GM18861 (cell line): Measurements from ENCODE around the gene SLC26A1.
"Not testable (repeated sequence)": the region's sequence is repeated elsewhere in the genome, so short reads cannot be mapped to it uniquely, and the experiment has no call there.

Experiments used
- ATAC-seq: cut with Tn5 transposase; IDR thresholded peaks from one replicate; pipeline ENCODE4 v1.9.1; 2021; ENCODE audit not compliant: unreplicated experiment

SLC26A1 gene

GRCh38 chr4:955931-956381 is 37.2 kb downstream of the SLC26A1 start:
- no peak for ATAC-seq

DNA sequence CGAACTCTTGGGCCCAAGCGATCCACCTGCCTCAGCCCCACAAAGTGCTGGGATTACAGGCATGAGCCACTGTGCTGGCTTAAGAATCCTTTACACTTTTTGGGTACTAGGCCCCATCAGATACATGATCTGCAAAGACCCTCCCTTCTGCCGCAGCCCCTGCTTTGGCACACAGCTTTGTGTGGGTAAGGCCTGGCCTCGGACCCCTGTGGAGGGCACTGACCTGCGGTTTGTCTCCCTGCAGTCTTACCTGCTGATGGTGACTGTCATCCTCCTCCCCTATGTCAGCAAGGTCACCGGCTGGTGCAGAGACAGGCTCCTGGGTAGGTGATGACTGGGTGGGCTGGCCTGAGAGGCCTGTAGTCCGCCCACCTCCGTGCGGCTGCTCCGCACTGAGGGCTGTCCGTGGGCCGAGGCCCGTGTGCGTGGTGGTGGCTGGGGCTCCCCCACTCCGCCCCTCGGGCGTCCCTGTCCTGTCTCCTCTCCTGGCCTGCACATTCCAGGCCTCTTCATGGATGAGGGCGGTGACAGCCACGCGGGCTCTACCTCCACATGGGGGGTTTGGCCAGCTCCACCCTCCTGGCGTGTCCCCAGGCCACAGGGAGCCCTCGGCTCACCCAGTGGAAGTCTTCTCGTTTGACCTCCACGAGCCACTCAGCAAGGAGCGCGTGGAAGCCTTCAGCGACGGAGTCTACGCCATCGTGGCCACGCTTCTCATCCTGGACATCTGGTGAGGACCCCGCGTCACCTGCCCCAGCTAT is 37.9 kb downstream of the SLC26A1 start:
- no peak for ATAC-seq

GRCh38 chr4:954211-955020 is 38.8 kb downstream of the SLC26A1 start:
- no peak for ATAC-seq

DNA sequence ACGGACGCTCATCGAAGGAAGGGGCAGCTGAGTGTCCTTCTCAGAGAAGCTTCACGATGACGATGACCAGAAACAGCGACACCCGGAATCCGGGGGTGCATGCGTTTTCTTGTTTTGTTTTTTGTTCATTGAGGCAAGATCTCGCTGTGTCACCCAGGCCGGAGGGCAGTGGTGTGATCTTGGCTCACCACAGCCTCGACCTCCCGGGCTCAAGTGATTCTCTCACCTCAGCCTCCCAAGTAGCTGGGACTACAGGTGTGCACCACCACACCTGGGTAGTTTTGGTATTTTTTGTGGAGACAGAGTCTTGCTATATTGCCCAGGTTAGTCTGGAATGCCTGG is 39.7 kb downstream of the SLC26A1 start:
- no peak for ATAC-seq

DNA sequence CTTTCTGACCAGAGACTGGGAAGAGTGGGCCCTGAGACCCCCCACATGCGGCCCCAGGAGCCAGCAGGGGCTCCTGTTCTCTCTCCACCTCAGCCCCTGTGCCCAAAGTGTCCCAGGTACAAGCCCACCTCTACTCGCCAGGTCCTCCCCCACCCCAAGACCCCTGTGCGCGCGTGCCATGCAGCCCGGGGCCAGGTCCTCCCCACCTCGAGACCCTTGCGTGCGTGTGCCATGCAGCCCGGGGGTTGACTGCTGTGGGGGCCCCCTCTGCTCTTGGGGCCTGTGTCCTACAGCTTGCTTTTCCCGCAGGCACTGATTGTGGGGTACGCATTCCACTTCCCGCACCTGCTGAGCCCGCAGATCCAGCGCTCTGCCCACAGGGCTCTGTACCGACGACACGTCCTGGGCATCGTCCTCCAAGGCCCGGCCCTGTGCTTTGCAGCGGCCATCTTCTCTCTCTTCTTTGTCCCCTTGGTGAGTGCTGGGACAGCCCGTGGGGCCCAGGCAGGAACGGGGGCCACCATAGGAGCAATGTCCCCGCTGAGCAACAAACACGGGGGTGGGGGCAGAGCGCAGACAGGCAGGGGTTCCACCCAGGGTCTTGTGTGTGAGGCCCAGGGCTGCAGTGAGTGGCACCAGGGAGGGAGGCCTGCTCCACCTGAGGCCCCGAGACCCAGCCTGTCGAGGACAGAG is 40.2 kb downstream of the SLC26A1 start:
- no peak for ATAC-seq

- no peak for ATAC-seq
Measured at GRCh38 chr4:951594-952468, 41.4 kb downstream of the SLC26A1 start.

- ATAC-seq: no peak
Measured at GRCh38 chr4:951186-951585, 42.0 kb downstream of the SLC26A1 start.

- no peak for ATAC-seq
Measured at GRCh38 chr4:950136-951020, 42.8 kb downstream of the SLC26A1 start.

- no peak for ATAC-seq
Measured at GRCh38 chr4:949656-950055, 43.5 kb downstream of the SLC26A1 start.

DNA sequence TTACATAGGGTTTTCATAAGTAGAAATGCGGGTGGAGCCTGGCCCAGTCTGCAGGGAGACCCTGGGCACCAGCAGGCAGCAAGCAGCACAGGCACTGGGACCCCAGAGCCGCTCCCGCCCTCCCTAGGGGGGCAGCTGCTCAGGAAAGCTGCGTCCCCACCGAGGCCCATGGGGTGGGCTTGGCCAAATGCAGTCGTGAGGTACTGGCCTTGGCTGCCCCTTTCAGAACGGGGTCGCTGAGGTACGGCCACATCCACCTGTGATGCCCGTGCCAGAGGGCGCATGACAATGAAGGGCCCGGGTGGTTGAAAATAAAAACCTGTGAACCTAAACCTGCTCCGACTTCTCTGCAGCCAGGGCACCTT is 44.3 kb downstream of the SLC26A1 start:
- ATAC-seq: no peak

- ATAC-seq: no peak
Measured at GRCh38 chr4:948101-948935, 44.9 kb downstream of the SLC26A1 start.

DNA sequence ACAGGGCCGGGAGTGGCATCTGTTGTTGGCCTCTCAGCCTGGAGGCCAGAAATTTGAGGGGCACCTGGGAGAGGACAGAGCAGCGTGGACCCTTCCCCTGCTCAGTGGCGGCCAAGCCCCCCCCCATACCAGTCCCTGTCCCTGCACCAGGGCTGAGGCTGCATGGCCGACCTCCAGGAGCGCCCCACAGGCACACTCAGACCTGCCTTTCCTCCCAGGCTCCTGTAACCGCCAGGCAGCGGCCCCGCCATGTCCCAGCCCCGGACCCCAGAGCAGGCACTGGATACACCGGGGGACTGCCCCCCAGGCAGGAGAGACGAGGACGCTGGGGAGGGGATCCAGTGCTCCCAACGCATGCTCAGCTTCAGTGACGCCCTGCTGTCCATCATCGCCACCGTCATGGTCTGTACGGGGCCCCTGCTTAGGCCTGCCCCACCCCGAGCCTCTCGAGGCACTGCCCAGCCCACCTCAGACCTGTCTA is 45.7 kb downstream of the SLC26A1 start:
- no peak for ATAC-seq

GRCh38 chr4:946517-947471 is 46.4 kb downstream of the SLC26A1 start:
- ATAC-seq: no peak

- ATAC-seq: no peak
Measured at GRCh38 chr4:946103-946450, 47.1 kb downstream of the SLC26A1 start.

- ATAC-seq: no peak
Measured at GRCh38 chr4:945274-946102, 47.7 kb downstream of the SLC26A1 start.

- not testable (repeated sequence) for ATAC-seq
Measured at GRCh38 chr4:939508-939907, 53.7 kb downstream of the SLC26A1 start.
